Astrocyte of the spinal cord (primary cell): ENCODE measurements around the gene TNPO1.

Experiments
- DNase-seq: peaks from one replicate; pipeline ENCODE4 v3.0.0; 2011; ENCODE audit warnings: low read depth, low spot score
- H3K4me3 ChIP-seq: 2 replicates; pipeline ENCODE4 v1.5.1; 2011; ENCODE audit warnings: low read depth, mild to moderate bottlenecking, low read length, moderate library complexity
- CTCF ChIP-seq: IDR thresholded peaks from 2 replicates; pipeline ENCODE4 v1.5.1; 2012; ENCODE audit warnings: low read depth, mild to moderate bottlenecking, low read length, inconsistent platforms
- in situ Hi-C: cut with HindIII; loops from 2 replicates; pipeline ENCODE4 v1.10.0; 2017; ENCODE audit warnings: low sequenced_read_pairs

The TNPO1 gene

DNA sequence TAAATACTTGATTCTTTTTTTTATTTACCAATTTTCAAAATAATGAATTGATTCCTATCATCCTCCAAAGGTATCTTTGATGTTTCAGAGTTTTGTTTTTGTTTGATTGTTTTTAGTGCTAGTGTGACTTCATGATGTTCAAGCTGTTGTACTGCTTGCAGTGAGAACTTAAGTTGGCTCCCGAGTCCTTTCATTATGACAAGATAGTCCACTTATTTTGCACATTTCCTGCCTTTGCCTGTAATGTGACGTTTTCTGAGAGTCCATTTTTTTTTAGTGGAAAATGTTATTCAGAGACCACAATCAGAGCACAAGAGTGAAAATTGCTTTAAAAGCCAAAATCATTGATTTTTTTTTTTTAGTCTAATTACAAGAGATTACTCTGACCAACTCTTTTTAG, 79.3 kb downstream of the TNPO1 start:
- in situ Hi-C loops: no loop called here
- TF ChIP-seq CTCF: no peak
- DNase-seq: no peak
- H3K4me3 ChIP-seq: no peak overlapping the region

- TF ChIP-seq CTCF: no peak
- in situ Hi-C loops: no loop called here
- no peak overlapping the region for H3K4me3 ChIP-seq
- DNase-seq: no peak
Measured at GRCh38 chr5:72906806-72907205, 90.3 kb downstream of the TNPO1 start.

- in situ Hi-C loops: no loop called here
- no peak overlapping the region for H3K4me3 ChIP-seq
- TF ChIP-seq CTCF: no peak
- DNase-seq: no peak
Measured at GRCh38 chr5:72908664-72909063, 92.2 kb downstream of the TNPO1 start.

GRCh38 chr5:72917371-72917776, 100.9 kb downstream of the TNPO1 start:
- H3K4me3 ChIP-seq: no peak overlapping the region
- TF ChIP-seq CTCF: no peak
- no peak for DNase-seq
- in situ Hi-C loops: no loop called here

GRCh38 chr5:72920690-72921502, 104.4 kb downstream of the TNPO1 start:
- TF ChIP-seq CTCF: peak; percentile 12
- DNase-seq: peak; percentile 57
- no peak overlapping the region for H3K4me3 ChIP-seq
- in situ Hi-C loops: no loop called here

GRCh38 chr5:72921886-72922285, 105.4 kb downstream of the TNPO1 start:
- DNase-seq: no peak
- in situ Hi-C loops: no loop called here

More at GRCh38 chr5:72921886-72922285, 105.4 kb downstream of the TNPO1 start:
- no peak overlapping the region for H3K4me3 ChIP-seq
- TF ChIP-seq CTCF: no peak
